Forelimb muscle (tissue), 1 donor: ENCODE results near the gene ACOT9. TPM values are rescaled to one million over a fixed set of nuclear protein-coding genes. Genes with fewer than 3 reads are reported as not detected.
A peak's percentile ranks its signal among the peaks of the same experiment; 100 is the strongest.
"Not testable (repeated sequence)": the region's sequence is repeated elsewhere in the genome, so short reads cannot be mapped to it uniquely, and the experiment has no call there.

Experiments
- DNase-seq: peaks from one replicate; pipeline ENCODE4 v3.0.0-alpha.2; 2013; ENCODE audit warnings: low read depth
- polyA plus RNA-seq: library from polyadenylated mRNA; unstranded; fragments of 120-200 nt; gene quantifications from one replicate; pipeline ENCODE4 v1.2.1, GENCODE V29; 2013; ENCODE audit not compliant: insufficient read length

The ACOT9 gene
- polyA plus RNA-seq, 1 donor = 64.5 TPM

DNA sequence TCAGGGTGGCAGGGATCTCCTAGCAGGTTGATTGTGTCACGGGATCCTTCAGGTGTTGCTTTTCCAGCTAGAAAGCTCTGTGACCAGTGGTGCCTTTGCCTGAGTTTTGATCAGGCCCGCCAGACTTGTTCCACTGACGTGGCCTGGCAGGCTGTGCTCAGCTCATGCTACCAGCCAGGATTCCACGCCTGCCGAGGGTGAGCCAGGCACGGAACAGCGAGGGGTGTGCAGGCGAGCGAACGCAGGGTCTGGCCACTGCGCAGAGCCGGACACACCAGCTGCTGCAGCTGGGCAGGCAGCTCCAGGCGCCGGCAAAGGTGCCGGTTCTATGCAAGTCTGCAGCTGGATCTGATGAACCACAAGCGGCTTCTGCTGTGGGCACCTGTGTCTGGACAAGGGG lies 22.8 kb upstream of the ACOT9 start:
- no peak for DNase-seq

DNA sequence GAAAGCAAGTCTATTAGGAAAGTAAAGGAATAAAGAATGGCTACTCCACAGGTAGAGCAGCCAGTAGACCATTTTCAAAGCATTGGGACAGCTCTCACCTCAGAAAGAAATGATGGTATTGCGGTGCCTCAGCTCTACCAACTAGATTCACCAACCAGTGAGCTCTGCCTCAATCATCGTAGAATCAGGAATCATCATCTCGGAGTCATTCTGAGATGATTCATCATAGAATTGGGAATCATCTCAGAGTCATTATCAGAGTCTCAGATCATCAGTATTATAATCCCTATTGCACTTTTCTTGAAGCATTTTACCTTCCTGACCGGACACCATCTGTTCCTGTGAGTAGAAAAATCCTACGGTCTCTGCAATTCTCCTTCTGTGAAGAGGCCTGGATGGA lies 22.4 kb upstream of the ACOT9 start:
- DNase-seq = no peak

DNA sequence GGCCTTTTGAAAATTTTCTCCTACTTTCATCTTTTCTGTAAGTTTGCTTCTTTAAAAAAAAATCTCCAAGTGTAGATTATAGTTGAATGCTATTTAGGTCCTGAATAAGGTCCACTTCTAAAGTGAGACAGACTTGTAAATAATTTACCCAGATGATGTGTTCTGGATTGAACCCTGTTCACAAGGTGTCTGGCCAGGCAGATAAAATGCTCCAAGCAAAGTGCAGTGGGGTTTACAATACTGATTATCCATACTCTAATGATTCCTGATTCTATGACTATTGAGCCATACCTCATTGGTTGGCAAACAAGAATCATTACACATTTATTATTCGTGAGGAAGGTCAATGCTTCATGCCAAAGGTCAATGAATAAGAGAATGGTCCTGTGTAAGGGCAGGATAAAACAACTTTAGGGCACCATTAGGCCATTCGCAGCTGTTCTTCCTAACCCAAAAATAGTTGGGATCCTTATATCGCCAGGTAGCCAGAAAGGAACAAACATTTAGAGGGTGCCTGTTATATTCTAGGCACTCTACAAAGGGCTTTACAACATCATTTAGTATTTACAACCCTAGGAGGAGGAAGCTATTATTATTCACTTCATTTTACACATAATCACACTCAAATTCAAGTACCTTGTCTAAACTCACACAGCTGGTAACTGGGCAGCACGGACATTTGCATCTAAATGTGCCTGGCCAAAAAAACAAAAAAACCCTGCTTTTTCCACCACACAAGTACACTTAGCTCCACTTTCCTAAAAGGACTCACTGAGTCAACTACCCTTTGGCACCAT lies 21.3 kb upstream of the ACOT9 start:
- DNase-seq = no peak

DNA sequence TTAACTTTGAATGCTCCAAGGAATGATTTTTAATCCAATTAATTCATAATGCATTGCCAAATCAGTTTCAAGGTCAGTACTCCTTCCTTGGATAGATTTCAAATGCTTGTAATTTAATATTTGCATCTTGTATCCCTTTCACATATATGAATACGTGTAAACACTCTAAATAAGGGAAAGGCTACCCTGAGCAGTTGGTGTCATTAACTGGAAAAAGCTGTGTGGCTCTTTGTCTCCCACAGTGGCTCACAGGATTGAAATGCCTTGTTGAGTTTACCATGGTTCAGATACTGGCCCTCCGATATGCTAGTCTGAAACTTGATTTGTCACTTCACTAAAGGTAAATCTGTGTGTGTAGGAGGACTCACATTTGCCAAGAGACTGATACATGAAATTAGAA lies 16.7 kb upstream of the ACOT9 start:
- no peak for DNase-seq

DNA sequence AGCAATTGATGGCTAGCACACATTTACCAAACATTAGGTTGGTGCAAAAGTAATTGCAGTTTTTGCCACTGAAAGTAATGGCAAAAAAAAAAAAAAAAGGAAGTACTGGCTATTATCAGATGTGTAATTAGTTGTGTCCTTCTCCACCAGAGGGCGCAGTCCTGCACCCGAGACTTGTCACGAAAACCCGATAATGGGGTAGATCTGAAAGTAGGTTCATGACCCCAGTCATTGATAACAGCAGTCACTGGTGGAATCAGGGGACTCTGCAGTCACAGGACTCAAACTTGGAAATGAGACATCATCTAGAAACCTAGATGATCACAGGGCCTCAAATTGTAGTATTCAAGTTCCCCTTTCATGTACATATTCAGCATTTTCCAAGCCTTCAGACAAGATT lies 13.1 kb upstream of the ACOT9 start:
- DNase-seq = no peak

DNA sequence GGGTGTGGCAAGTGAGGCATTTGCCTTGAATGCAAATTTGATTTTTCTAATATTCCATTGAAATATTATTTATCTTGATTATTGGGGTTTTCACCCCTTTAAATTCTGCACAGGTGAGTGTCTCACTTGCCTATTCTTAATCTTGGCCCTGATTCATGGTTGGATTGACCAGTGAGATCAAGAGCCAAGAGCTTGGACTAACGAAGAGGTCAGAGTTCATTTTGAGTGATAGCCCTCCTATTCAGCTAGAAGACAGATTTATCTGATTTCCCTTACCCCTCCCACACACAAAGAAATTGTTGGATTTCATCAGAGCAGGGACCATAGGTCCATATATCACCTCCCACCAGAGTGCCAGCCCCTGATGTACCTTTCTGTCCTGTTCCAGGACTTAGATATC lies 11.6 kb upstream of the ACOT9 start:
- no peak for DNase-seq

DNA sequence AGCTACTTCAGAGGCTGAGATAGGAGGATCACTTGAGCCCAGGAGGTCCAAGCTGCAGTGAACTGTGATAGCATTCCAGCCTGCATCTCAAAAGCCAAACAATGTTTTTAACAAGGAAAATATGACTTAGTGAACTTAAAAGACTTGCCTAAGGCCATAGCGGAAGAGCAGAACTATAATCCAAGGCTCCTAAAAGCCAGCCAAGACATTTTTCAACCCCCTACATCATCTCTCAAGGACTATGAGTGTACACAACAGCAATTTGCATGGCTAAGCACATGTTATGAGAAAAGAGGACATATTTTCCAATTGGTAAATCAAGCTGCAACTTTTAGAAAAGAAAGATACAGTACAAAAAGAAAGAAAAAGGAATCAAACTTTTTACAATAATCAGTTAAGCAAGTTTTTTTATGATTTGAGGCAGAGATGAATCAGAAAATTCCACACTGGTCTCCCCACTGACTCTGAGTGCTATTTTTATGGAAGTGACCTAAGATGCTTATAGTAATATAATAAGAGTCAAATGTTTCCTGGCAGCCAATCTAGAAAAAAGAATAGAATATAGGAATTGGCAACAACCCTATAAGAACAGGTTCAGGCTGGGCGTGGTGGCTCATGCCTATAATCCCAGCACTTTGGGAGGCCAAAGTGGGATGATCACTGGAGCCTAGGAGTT lies 9.8 kb upstream of the ACOT9 start:
- no peak for DNase-seq

DNA sequence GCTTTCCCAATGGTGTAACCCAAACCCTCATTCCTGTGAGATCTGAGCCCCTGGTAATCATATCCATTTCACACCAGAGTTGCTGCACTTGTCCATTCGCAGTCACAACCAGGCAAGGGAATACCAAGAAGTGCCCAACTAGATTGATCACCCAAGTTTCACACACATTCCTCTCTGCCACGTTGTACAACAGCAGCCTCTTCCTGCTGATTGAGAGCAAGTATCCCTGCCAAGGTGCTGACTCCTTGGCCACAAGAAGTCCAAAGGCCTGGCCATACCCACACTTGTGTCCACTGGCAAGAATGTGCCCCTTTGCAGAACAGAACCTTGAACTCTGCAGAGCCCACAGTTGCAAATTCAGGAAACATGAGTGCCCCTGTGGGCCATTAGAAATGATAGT lies 6.5 kb upstream of the ACOT9 start:
- no peak for DNase-seq

DNA sequence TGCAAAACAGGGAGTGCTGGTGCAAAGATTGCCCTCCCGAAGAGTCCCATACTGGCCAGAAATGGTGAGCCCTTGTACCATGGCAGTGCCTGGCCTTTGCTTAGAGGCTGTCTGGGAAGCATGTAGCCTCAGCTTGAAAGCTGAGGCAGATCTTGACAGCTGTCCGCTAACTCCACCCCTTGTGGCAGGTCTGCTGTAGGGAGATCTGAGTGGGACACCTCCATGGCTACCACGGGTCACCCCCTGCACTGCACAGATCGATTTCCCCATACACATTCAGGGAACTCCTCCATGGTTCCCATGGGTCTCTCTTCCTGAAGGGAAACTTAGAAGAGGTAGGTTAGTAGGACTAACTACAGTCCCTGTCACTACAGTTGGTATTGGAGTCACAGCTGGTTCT lies 6.1 kb upstream of the ACOT9 start:
- DNase-seq = no peak

DNA sequence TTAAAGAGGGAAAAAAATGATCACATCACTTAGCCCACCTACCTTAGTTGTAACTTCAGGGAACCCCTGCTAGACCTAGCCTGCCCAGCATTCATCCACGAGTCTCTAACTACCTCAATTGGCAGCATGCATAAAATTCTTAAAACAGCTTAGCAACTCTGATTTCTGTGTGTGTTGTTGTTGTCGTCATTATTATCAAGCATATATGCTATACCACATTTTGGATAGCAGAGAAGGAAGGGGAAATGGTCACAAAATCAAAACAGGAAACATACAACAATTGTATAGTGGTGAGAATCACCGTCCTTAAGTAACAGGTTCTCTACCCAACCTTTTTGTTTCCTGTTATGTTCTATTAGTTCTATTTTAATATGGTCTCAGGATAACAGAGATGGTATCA lies 2.7 kb upstream of the ACOT9 start:
- DNase-seq = no peak

DNA sequence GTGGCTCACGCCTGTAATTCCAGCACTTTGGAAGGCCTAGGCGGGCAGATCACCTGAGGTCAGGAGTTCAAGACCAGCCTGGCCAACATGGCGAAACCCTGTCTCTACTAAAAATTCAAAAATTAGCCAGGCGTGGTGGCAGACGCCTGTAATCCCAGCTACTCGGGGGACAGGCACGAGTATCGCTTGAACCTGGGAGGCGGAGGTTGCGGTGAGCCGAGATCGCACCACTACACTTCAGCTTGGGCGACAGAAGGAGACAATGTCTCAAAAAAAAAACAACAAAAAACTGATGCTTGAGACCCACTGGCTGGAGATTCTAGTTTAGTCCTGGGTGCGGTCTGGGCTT lies 521 bp upstream of the ACOT9 start:
- DNase-seq = not testable (repeated sequence)

DNA sequence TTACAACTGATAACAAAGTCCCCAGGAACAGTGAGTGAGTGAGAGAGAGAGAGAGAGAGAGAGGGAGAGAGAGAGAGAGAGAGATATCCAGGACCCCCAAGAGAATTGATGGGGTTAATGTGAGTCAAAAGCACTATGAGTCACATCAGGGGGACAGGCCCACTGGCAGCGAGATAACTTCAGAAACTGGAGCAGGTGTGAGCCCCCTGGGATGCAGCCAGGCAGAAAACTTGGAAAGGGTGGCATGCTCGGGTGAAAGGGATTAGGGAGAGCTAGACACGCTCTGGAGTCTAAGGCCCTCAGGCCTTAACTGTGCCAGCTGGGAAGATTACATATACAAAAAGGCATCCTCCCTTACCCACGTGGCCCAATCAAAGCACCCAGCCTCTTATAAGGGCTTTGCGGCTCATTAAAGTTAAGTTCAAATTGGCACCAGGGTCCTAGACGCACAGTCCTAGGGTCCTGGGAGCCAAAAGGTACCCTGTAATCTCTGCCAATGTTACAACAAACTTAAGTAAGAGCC lies 841 bp downstream of the ACOT9 start:
- no peak for DNase-seq

DNA sequence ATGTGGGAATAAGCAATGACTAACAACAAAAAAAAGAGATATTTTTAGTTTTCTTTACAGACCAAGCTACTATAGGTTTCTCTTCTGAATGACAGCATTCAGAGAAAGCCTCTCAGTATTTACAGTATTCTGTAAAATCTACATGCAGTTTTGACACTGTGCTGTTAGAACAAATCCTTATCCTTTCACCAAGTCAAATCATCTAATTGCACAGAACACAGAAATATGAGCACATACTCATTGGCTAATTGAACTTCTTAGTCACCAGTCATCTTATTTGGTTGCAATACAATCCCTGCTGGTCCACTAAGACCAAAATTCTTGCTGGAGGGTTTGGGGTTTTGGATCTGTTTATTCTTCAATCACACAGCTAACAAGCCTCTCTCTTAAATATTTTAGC lies 5.7 kb downstream of the ACOT9 start:
- no peak for DNase-seq

DNA sequence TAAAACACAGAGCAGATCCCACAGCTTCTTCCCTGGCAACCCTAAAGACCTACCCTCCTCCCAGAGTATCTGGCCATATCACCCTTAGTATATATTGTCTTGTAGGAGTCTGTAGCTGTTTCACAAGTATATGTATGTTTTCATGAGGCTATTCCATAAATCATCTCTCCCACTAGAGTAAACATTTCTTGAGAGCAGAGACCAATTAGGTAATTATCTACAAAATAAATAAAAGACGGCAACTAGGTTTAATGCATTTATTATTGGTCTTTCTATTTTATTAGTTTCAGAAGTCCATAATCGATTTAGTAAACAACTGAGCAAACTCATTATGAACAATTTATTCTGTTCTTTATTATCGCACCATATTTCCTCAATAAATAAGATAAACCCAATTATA lies 7.0 kb downstream of the ACOT9 start:
- no peak for DNase-seq

DNA sequence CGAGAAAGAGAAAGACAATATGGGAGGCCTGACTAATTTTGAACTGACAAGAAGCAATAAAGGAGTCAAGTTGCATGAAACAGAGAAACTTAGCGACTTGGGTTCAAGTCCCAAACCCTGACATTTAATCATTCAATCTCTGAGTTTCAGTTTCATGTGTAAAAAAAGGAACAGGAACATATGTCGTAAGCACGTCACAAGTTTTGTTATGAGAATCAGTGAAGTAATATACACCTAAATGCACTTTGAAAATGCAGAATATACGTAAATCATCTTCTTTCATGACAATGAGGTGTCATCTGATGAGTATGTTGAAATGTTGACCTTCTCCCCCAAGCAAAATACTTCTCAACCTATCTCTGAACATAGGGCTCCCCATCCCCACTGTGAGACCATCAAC lies 10.4 kb downstream of the ACOT9 start:
- no peak for DNase-seq

DNA sequence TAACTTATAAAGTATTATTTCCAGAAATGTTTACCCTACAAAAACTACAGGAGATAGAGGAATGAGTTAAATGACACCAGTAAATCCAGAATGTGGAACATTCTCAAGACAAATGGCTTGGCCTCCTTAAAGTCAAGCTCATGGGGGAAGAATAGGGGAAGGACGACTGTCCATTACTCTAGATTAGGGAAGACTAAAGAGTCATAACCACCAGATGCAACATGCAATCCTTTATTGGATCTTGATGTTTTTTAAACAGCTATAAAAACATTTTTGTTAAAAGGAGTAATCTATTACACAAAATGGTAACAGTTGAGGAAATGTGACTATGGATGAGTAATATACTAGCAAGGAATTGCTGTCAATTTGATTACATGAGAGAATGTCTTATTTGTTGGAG lies 11.1 kb downstream of the ACOT9 start:
- DNase-seq = no peak

DNA sequence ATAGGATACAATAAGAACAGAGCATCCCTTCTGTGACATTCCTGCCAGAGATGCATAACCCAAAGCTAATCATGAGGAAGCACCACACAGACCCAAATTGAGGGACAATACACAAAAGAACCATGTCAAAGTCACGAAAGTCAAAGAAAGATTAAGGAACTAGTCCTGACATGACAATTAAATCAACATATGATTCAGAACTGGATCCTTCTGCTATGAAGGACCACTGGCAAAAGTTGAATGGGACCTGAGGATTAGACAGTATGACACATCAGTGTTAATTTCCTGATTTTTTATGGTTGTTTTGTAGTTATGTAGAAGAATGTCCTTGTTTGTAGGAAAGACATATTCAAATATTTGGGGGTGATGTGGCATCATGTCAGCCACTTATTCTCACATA lies 13.9 kb downstream of the ACOT9 start:
- DNase-seq = no peak

DNA sequence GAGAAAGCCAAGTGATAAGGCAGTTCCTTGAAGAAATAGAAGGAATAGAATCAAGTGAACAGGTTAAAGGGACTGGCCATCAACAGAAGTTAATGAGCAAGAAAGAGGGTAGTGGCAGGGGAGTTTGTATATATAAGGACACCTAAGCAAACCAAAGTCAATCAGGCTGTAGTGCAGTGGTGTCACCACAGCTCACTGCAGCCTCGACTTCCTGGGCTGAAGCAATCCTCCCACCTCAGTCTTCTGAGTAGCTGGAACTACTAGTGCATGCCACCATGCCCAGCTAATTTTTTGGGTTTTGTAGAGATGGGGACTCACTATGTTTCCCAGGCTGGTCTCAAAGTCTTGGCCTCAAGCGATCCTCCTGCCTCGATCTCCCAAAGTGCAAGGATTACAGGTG lies 15.9 kb downstream of the ACOT9 start:
- no peak for DNase-seq

DNA sequence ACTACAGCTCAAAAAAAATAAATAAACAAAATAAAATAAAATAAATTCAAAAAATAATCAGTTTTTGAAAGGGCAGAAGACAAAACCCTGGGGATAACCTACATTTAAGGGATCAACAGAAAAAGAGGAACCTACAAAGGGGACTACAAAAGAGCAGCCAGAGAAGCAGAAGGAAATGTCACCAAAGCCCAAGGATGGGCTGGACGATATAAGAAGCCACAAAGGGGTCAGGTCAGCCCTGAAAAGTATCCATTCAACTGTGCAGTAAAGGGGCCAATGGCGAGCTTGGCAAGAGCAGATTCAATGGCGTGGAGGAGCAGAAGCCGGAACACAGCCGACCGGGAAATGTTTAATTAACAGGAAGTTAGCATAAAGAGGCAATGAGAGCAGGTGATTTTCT lies 16.9 kb downstream of the ACOT9 start:
- no peak for DNase-seq

DNA sequence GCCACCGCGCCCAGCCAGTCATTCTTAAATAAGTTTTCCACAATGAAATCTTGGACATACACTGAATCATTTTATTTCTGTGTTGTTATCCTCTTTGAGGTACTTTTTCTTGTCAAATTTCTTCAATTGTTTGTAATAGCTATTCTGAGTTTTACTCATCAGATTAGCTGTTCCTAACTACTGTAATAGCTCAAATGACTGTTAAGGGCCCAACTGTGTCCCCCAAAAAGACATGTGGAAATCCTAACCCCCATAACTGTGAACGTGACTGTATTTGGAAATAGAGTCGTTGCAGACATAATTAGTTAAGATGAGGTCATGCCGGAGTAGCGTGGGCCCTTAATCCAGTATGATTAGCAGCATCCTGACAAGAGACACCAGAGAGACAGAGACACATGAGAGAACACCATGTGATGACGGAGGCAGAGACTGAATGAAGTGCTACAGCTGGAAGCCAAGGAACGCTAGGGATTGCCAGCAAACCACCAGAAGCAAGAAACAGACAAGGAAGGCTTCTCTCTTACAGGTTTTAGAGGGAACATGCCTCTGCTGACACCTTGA lies 22.9 kb downstream of the ACOT9 start:
- DNase-seq = no peak

DNA sequence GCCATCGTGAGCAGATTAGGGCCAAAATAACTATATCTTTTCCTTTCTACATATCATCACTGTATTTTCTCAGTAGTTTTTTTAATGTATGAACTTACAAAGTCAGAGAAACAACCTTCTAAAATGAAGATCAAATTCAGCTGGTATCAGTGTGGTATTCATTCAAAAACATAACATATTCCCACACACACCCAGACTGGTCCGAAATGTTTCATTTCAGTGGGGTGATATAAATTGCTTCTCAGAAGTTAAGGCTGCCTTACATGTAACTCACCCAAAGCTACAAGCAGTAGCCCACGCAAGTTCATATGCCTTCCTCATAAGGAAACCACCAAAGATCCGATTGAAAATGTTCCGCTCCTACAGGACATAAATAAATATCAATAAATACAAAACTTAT lies 37.8 kb downstream of the ACOT9 start:
- no peak for DNase-seq

DNA sequence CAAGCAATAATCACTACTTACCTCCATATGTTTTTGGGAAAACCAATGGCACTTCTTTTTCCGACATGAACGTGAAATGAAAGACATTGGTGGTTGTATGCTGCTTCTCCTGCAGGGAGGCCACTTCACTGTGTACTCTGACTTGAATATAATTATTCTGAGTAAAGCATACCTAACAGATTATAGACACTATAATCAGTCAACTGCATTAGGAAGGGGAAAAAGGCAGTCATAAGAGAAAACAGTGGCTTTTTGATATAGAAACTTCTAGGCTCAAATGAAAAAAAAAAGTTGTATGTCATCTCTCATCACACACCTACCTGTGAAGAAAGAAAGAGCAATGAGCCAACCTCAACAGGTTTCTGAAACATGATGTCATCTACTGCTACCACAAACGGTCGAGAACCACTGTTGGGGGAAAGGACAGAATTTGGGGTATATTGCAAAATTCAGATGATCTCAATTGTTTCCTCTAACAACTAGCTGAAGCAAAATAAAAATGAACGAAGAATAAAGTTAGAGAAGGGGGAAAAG lies 38.3 kb downstream of the ACOT9 start:
- DNase-seq = no peak

DNA sequence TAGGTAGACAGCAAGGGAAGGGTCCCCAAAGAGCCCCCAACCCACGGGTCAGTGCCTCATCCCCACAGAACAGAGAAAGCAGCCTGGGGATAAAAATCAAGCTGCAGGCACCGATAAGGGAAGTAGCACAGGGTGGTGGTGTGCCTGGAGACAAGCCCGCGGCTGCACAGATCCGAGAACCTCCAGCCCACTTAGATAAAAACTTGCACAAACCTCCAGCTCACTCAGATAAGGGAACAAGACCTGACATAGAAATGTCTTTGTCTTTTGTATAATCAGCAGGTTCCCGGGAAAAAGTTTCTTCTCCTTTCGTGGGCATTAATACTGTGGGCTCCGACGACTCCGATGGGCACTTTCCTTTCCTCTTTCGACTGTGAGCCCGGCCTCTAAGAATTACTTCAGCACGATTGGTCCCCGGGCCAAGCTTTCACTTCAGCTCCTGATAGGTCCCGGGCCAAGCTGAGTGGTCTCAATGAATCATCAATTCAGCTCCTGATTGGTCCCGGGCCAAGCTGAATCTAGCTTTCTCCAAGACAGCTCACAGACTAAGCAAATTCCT lies 43.4 kb downstream of the ACOT9 start:
- peak; percentile 5 for DNase-seq
